ENCODE data around the gene TFF1.

DNA sequence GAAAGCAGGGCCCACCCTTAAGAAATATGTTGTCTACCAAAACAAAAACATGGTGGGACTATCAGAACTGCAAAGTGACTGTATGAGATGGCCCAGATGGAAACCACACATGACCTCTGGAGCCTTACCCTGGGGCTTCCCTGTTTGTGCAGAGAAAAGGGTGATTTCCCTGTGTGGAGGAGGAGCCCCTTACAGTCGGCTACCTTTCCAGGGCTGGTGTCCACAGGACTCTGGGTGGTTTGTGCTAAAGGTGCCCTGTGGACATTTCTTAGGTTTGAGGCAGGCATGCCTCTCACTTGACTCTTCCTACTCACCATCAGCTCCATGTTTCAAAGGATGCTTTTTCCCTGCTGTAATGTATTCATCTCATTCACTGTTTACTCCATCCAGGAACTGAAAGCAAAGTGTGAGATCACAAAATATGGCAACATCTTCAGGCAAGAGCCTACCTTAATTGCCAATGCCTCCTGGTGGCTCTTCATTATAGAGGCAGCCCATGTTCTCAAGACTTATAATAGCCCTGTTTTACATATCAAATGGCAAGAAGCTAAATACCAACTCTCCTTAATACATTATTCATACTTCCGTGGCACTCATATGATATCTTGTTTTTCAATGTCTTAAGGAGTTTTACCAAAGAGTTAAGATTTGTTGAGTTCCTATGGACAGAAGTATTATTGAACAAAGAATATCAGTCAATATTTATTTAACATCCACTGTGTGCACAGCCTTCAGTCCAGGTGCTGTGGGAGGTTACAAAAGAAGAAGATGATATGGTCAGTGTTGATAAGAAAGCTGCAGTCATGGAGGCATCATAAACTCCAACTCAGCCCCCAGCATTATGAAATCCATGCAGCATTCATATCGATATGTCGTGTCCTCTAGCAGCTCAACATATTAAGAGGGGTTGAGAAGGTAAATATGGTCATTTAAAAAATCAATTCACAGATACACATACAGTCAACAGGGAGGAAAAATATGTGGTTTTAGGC, 35.7 kb downstream of the TFF1 start:
- TF ChIP-seq GLIS3 (CRISPR knock-in tag; IDR thresholded peaks at IDR 0.05) (no peak), ZFP3 (CRISPR knock-in tag; IDR thresholded peaks at IDR 0.05) (no peak), CSDC2 (CRISPR knock-in tag; IDR thresholded peaks at IDR 0.05) (no peak)

Data from SK-N-SH treated with all-trans-retinoic acid at 6 μM for 48 hours (cell line).